ENCODE measurements around the gene ANKRD44. TPM values are rescaled to one million over a fixed set of nuclear protein-coding genes. Genes with fewer than 3 reads are reported as not detected.

Gene ANKRD44
- total and polyA plus RNA-seq, 2 of the 8 experiments (the other 6 are each of a cell fraction or from before 2014, with no cell fraction given), result 1.2 to 1.3 TPM

DNA sequence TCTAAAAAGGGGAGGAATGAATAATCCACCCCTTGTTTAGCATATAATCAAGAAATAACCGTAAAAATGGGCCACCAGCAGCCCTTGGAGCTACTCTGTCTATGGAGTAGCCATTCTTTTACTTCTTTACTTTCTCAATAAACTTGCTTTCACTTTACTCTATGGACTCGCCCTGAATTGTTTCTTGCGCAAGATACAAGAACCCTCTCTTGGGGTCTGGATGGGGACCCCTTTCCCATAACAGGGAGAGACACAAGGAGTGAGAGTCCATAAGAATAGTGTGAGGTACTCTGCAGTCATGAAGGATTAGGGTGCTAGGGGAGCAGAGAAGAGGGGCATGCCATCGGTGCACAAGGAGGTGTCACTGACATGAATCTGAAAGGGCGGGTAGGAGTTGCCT, 224.9 kb downstream of the ANKRD44 start:
- no peak overlapping the region for H2AFZ ChIP-seq (ENCODE audit: low read length)
- H4K20me1 ChIP-seq (replicated peaks in 1 of 2; ENCODE audit: control insufficient read depth in 1 of 2, insufficient read depth in 2 of 2, low read length in 2 of 2), result no peaks in the 10 kb centered on the region
- H3K23me2 ChIP-seq (ENCODE audit: low read depth, low read length), result no peaks in the 10 kb centered on the region
- no peak overlapping the region for H3K9ac ChIP-seq (replicated peaks in 1 of 4; ENCODE audit: extremely low read depth in 1 of 4, low read depth in 3 of 4, low read length in 3 of 4)
- WGBS, 2 experiments (ENCODE audit: extremely low coverage in 1 of 2, insufficient coverage in 1 of 2, insufficient read length in 1 of 2, insufficient replicate concordance in 2 of 2, low coverage in 1 of 2, low lambda C conversion rate in 2 of 2, missing lambda C conversion rate in 1 of 2), result 95% methylated on average over 5 of the region's 5 CpGs; no CpG with 5 or more reads in 1 of the 2 experiments
- H3K79me2 ChIP-seq (ENCODE audit: control insufficient read depth in 1 of 2, insufficient read depth in 2 of 2, low read length in 2 of 2), result no peaks in the 10 kb centered on the region
- no peaks in the 10 kb centered on the region for H3K27me3 ChIP-seq (replicated peaks in 1 of 4; ENCODE audit: control insufficient read depth in 3 of 4, extremely low read depth in 1 of 4, insufficient read depth in 3 of 4, low read length in 3 of 4)
- H3K4me2 ChIP-seq (ENCODE audit: insufficient read depth in 1 of 2, low read depth in 2 of 2, low read length in 2 of 2), result no peak overlapping the region
- H3K23ac ChIP-seq (ENCODE audit: insufficient read length), result no peak overlapping the region
- H3K79me1 ChIP-seq (ENCODE audit: low read depth, low read length), result no peaks in the 10 kb centered on the region
- H2BK20ac ChIP-seq (ENCODE audit: low read length), result no peak overlapping the region
- H3K9me3 ChIP-seq (ENCODE audit: insufficient read depth in 2 of 2, low read depth in 1 of 2, low read length in 1 of 2), result no peaks in the 10 kb centered on the region
- H3K14ac ChIP-seq (ENCODE audit: insufficient read length), result no peak overlapping the region
- no peaks in the 10 kb centered on the region for H3K36me3 ChIP-seq (ENCODE audit: control insufficient read depth in 2 of 4, insufficient read depth in 4 of 4, low read length in 3 of 4)
- no peaks in the 10 kb centered on the region; a peak in 1 of 7 replicates for H3K4me1 ChIP-seq (replicated peaks in 1 of 4; ENCODE audit: control insufficient read depth in 3 of 4, insufficient read depth in 4 of 4, low read length in 3 of 4)
- H4K5ac ChIP-seq (ENCODE audit: insufficient read length, low read depth, low read length), result no peak overlapping the region
- H3K4ac ChIP-seq (replicated peaks; ENCODE audit: insufficient read length, low read depth, low read length), result no peak overlapping the region
- TF ChIP-seq GTF2F1 (IDR thresholded peaks at IDR 0.05; ENCODE audit: borderline replicate concordance, low read depth, low read length) (no peak), TEAD4 (IDR thresholded peaks at IDR 0.05; ENCODE audit: low read depth, low read length) (no peak), BCL11A (IDR thresholded peaks at IDR 0.05; ENCODE audit: low read depth in 2 of 2, low read length in 2 of 2) (no peak), FOSL1 (IDR thresholded peaks at IDR 0.05; ENCODE audit: insufficient read depth, low read depth, low read length) (no peak), BRCA1 (IDR thresholded peaks at IDR 0.05; ENCODE audit: low read depth, low read length) (no peak), POU5F1 (IDR thresholded peaks at IDR 0.05; ENCODE audit: low read depth, low read length) (no peak), SIN3A (conservative IDR thresholded peaks at IDR 0.05 in 1 of 2, IDR thresholded peaks at IDR 0.05 in 1 of 2; ENCODE audit: low read depth in 1 of 2, low read length in 2 of 2) (no peak)
- H2BK120ac ChIP-seq (replicated peaks; ENCODE audit: low read depth, low read length), result no peak overlapping the region
- H2BK15ac ChIP-seq (ENCODE audit: low read length), result no peak overlapping the region
- FAIRE-seq (no peak), DNase-seq (ENCODE audit: low read depth in 1 of 2, low spot score in 2 of 2) (no peak)
- H3K56ac ChIP-seq (replicated peaks; ENCODE audit: insufficient read length, low read depth, low read length), result no peak overlapping the region
- POLR2A ChIA-PET (ENCODE audit: partially characterized antibody), result no interaction called here
- no peak overlapping the region for H2BK12ac ChIP-seq (ENCODE audit: low read depth, low read length)
- H4K91ac ChIP-seq (replicated peaks; ENCODE audit: insufficient read length, low read length), result no peak overlapping the region
- CTCF ChIA-PET (ENCODE audit: partially characterized antibody), result interaction anchor here (4.2 kb wide), 1 partner anchor 10 kb away, joined by 22 read pairs; no protein-coding TSS in a partner anchor
- H4K8ac ChIP-seq (ENCODE audit: extremely low read depth, insufficient read depth, low read length), result no peak overlapping the region
- no peak overlapping the region for H2BK5ac ChIP-seq (ENCODE audit: low read depth, low read length)
- H2AK5ac ChIP-seq (ENCODE audit: low read depth, low read length), result no peak overlapping the region
- no peak overlapping the region for H3K4me3 ChIP-seq (ENCODE audit: extremely low read depth in 1 of 4, insufficient read depth in 2 of 4, low read depth in 3 of 4, low read length in 4 of 4)
- no peak overlapping the region for H3K27ac ChIP-seq (ENCODE audit: low read depth, low read length)
- no peak overlapping the region for H3K18ac ChIP-seq (ENCODE audit: extremely low read depth, low read length)

Data from H1 (cell line).